Peyer's patch (tissue), 4 donors: ENCODE data around the gene OR4D6. TPM values are rescaled to one million over a fixed set of nuclear protein-coding genes. Genes with fewer than 3 reads are reported as not detected.

Experiments used
- DNase-seq, 3 donors: peaks; one replicate each; pipeline ENCODE4 v3.0.0-alpha.2; 2017 to 2019
- H3K27ac ChIP-seq, 4 donors: fragments of 200-600 bp; sonication (generic); one replicate each; pipeline ENCODE4 v1.5.1; 2016 to 2019
- H3K27me3 ChIP-seq, 2 donors: fragments of 200-600 bp; sonication (generic); one replicate each; pipeline ENCODE4 v1.5.1; 2019
- H3K36me3 ChIP-seq, 3 donors: fragments of 200-600 bp; sonication (generic); one replicate each; pipeline ENCODE4 v1.5.1; 2016 to 2019
- H3K4me1 ChIP-seq, 4 donors: fragments of 200-600 bp; sonication (generic); one replicate each; pipeline ENCODE4 v1.5.1; 2016 to 2019
- H3K4me3 ChIP-seq, 4 donors: fragments of 200-600 bp; sonication (generic); 1 replicate in 3 of 4; 2 replicates in 1 of 4; pipeline ENCODE4 v1.5.1; 2016 to 2019; ENCODE audit warnings: mild to moderate bottlenecking in 1 of 4
- H3K9me3 ChIP-seq, 4 donors: fragments of 200-600 bp; sonication (generic); one replicate each; pipeline ENCODE4 v1.5.1; 2016 to 2019; ENCODE audit warnings: mild to moderate bottlenecking in 1 of 4
- POLR2A ChIP-seq, 2 donors: fragments of 450-650 bp; IDR thresholded peaks; one replicate each; pipeline ENCODE4 v1.5.1; 2017; ENCODE audit warnings: antibody characterized with exemption in 2 of 2, mild to moderate bottlenecking in 2 of 2, moderate library complexity in 2 of 2
- total RNA-seq, 4 donors: library from RNA; depleted of rRNA; stranded (reverse); fragments of >200 nt; gene quantifications; one replicate each; pipeline ENCODE4 v1.1.0, GENCODE V29; 2016
- TF ChIP-seq, protein P1 (sequence below), 6 experiments: fragments of 450-650 bp in 4 of 6; fragments of 200-600 bp in 2 of 6; sonication (generic) in 1 of 6; IDR thresholded peaks; one replicate each; pipeline ENCODE4 v1.5.1; 2017 to 2019; ENCODE audit warnings: antibody characterized with exemption in 6 of 6, mild to moderate bottlenecking in 3 of 6, moderate library complexity in 1 of 6

Gene OR4D6
- not detected for total RNA-seq

GRCh38 chr11:59456661-59457060 lies at the start of gene OR4D6:
OR4D6 (plus strand) TSS chr11:59456961; CDS start chr11:59456961, 0 bp downstream.
- no peak for DNase-seq
- Histone ChIP-seq H3K9me3 (no peaks in the 10 kb centered on the region), H3K27me3 (no peaks in the 10 kb centered on the region), H3K36me3 (no peaks in the 10 kb centered on the region), H3K4me3 (no peak within 1 kb of the TSS), H3K27ac (no peak within 1 kb of the TSS), H3K4me1 (no peaks in the 10 kb centered on the region)
- TF ChIP-seq POLR2A (IDR thresholded peaks at IDR 0.05): no peak
- TF ChIP-seq, protein P1, sequence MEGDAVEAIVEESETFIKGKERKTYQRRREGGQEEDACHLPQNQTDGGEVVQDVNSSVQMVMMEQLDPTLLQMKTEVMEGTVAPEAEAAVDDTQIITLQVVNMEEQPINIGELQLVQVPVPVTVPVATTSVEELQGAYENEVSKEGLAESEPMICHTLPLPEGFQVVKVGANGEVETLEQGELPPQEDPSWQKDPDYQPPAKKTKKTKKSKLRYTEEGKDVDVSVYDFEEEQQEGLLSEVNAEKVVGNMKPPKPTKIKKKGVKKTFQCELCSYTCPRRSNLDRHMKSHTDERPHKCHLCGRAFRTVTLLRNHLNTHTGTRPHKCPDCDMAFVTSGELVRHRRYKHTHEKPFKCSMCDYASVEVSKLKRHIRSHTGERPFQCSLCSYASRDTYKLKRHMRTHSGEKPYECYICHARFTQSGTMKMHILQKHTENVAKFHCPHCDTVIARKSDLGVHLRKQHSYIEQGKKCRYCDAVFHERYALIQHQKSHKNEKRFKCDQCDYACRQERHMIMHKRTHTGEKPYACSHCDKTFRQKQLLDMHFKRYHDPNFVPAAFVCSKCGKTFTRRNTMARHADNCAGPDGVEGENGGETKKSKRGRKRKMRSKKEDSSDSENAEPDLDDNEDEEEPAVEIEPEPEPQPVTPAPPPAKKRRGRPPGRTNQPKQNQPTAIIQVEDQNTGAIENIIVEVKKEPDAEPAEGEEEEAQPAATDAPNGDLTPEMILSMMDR (IDR thresholded peaks at IDR 0.05): no peak

GRCh38 chr11:59413646-59414045 lies 43.1 kb upstream of the OR4D6 start:
- Histone ChIP-seq H3K36me3 (no peaks in the 10 kb centered on the region), H3K4me1 (no peaks in the 10 kb centered on the region), H3K4me3 (no peak overlapping the region), H3K9me3 (no peaks in the 10 kb centered on the region), H3K27ac (no peak overlapping the region), H3K27me3 (no peaks in the 10 kb centered on the region)
- DNase-seq: no peak
- TF ChIP-seq, protein P1 (IDR thresholded peaks at IDR 0.05): no peak
- no peak for TF ChIP-seq POLR2A (IDR thresholded peaks at IDR 0.05)

GRCh38 chr11:59415111-59415510 lies 41.6 kb upstream of the OR4D6 start:
- no peak for DNase-seq
- H3K27ac ChIP-seq: no peak overlapping the region
- no peaks in the 10 kb centered on the region for H3K36me3 ChIP-seq
- TF ChIP-seq, protein P1 (IDR thresholded peaks at IDR 0.05): no peak
- TF ChIP-seq POLR2A (IDR thresholded peaks at IDR 0.05): no peak
- no peaks in the 10 kb centered on the region for H3K27me3 ChIP-seq
- H3K4me1 ChIP-seq: no peaks in the 10 kb centered on the region
- no peak overlapping the region for H3K4me3 ChIP-seq
- H3K9me3 ChIP-seq: no peaks in the 10 kb centered on the region

GRCh38 chr11:59416613-59417012 lies 40.1 kb upstream of the OR4D6 start:
- H3K27ac ChIP-seq: no peak overlapping the region
- H3K9me3 ChIP-seq: no peaks in the 10 kb centered on the region
- no peaks in the 10 kb centered on the region for H3K27me3 ChIP-seq
- TF ChIP-seq POLR2A (IDR thresholded peaks at IDR 0.05): no peak
- TF ChIP-seq, protein P1 (IDR thresholded peaks at IDR 0.05): no peak
- H3K4me3 ChIP-seq: no peak overlapping the region
- H3K4me1 ChIP-seq: no peaks in the 10 kb centered on the region
- no peaks in the 10 kb centered on the region for H3K36me3 ChIP-seq
- no peak for DNase-seq

DNA sequence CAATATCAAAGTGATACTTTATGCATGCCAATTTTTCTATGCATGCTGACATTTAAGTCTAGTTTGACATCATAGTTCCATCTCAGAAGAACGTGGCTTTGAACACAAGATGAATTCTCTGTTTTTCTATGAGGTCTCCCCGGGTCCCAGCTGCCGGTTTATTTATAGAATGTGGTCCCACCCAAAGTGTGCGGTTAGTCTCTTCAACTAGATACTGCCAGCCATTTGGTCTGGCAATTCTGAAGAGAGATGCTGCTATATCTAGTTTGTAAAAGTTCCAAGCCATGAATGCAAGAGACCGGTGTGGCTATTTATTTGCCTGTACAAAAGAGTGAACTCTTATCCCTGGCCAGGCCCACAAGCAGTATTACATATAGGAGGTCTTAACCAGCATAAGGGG lies 39.7 kb upstream of the OR4D6 start:
- Histone ChIP-seq H3K27ac (no peak overlapping the region), H3K27me3 (no peaks in the 10 kb centered on the region), H3K36me3 (no peaks in the 10 kb centered on the region), H3K9me3 (no peaks in the 10 kb centered on the region), H3K4me3 (no peak overlapping the region), H3K4me1 (no peaks in the 10 kb centered on the region)
- DNase-seq: peak in 1 of 3 donors; percentile 42
- TF ChIP-seq, protein P1 (IDR thresholded peaks at IDR 0.05): no peak

DNA sequence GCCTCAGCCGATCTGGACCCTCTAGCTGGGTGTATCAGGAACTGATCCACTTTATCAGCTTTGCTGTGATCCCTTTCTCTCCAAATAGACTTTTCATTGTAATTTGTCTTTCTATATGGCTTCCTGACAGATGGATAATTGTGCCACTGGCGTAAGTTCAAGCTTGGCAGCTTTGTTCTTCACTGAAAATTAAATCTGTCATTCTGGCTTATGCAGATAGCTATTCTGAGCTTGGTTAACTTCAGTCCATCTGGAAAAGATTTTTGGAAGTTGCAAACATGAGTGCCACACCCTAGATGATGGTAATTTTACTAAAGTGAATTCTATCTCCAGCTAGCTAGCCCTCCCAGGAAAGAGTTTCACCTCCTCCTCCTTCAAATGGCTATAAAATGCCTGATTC lies 38.6 kb upstream of the OR4D6 start:
- H3K27ac ChIP-seq: no peak overlapping the region
- DNase-seq: no peak
- no peaks in the 10 kb centered on the region for H3K36me3 ChIP-seq
- no peaks in the 10 kb centered on the region for H3K27me3 ChIP-seq
- H3K4me3 ChIP-seq: no peak overlapping the region
- H3K4me1 ChIP-seq: no peaks in the 10 kb centered on the region
- no peaks in the 10 kb centered on the region for H3K9me3 ChIP-seq
- TF ChIP-seq, protein P1 (IDR thresholded peaks at IDR 0.05): no peak
- no peak for TF ChIP-seq POLR2A (IDR thresholded peaks at IDR 0.05)
